ENCODE data around the gene MBD3L3. TPM values are rescaled to one million over a fixed set of nuclear protein-coding genes. Genes with fewer than 3 reads are reported as not detected.
A peak's percentile ranks its signal among the peaks of the same experiment; 100 is the strongest.
"Not testable (repeated sequence)": the region's sequence is repeated elsewhere in the genome, so short reads cannot be mapped to it uniquely, and the experiment has no call there.

Gene MBD3L3
- total and polyA plus RNA-seq, 2 experiments from 2014 or later, result not detected

DNA sequence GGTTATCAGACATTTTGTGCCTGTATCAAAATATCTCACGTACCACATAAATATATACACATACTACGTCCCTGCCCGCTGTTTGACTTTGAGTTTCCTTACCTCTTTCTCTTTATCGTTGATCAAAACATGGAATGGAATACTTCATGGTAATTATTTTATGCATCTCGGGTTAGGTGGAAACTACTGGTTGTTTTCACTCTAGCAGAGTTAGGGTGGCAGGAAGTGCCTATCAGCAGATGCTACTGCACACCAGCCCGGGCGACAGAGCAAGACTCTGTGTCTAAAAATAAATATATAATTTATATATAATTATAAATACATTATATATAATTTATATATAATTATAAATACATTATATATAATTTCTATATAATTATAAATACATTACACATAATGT is 5.6 kb downstream of the MBD3L3 start:
- not testable (repeated sequence) for H3K4me3 ChIP-seq; H3K9me3 ChIP-seq (ENCODE audit: low read depth); DNase-seq (ENCODE audit: low read depth in 1 of 2, low spot score in 1 of 2); H3K4me1 ChIP-seq (ENCODE audit: low read depth); H3K36me3 ChIP-seq; H3K27ac ChIP-seq; H3K27me3 ChIP-seq

GRCh38 chr19:7051421-7051820 is 7.1 kb downstream of the MBD3L3 start:
- not testable (repeated sequence) for H3K4me1 ChIP-seq (ENCODE audit: low read depth); H3K36me3 ChIP-seq; DNase-seq (ENCODE audit: low read depth in 1 of 2, low spot score in 1 of 2); H3K9me3 ChIP-seq (ENCODE audit: low read depth); H3K27me3 ChIP-seq; H3K27ac ChIP-seq; H3K4me3 ChIP-seq

DNA sequence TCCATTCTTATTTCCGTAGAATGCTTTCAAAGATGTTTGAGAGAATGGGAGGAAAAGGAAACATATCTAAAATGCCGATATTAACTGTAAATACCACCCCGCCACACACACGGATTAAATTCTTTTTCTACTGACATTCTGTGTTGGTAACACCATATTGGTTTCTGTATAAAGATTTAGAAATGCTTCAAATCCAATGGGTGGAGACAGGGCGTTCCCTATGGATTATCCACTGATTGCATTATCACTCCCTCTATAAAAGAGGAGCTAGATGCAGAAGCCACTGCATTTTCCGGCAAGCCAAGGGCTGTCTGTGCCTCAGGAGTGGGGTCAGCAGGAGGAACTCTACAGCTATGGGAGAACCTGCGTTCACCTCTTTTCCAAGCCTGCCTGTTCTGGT is 9.5 kb downstream of the MBD3L3 start, which contains the start of gene MBD3L2:
Gene MBD3L2 (plus strand): TSS at position 301 of the 400 bp plus-strand sequence. CDS start 53 bp downstream, at position 354.
- not testable (repeated sequence) for DNase-seq (ENCODE audit: low read depth in 1 of 2, low spot score in 1 of 2); H3K27me3 ChIP-seq; H3K36me3 ChIP-seq; H3K9me3 ChIP-seq (ENCODE audit: low read depth); H3K4me1 ChIP-seq (ENCODE audit: low read depth); H3K4me3 ChIP-seq; H3K27ac ChIP-seq

- not testable (repeated sequence) for H3K27ac ChIP-seq; H3K4me1 ChIP-seq (ENCODE audit: low read depth)
Measured at GRCh38 chr19:7041563-7041962, 16.9 kb downstream of the MBD3L3 start.

DNA sequence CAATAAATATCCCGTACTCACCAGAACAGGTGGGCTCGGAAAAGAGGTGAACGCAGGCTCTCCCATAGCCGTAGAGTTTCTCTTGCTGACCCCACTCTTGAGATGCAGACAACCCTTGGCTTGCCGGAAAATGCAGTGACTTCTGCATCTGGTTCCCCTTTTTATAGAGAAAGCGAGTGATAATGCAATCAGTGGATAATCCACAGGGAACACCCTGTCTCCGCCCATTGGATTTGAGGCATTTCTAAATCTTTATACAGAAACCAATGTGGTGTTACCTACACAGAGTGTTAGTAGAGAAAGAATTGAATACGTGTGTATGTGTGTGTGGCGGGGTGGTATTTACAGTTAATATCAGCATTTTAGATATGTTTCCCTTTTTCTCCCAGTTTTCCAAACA is 18.4 kb downstream of the MBD3L3 start, which contains the start of gene MBD3L4:
Gene MBD3L4 (minus strand): TSS at position 101 of the 400 bp plus-strand sequence. CDS start 35 bp downstream, at position 66.
- DNase-seq (ENCODE audit: low read depth in 1 of 2, low spot score in 1 of 2); H3K27ac ChIP-seq: not testable (repeated sequence)

More at GRCh38 chr19:7041563-7041962, 16.9 kb downstream of the MBD3L3 start:
- not testable (repeated sequence) for H3K4me3 ChIP-seq; H3K36me3 ChIP-seq; DNase-seq (ENCODE audit: low read depth in 1 of 2, low spot score in 1 of 2); H3K27me3 ChIP-seq; H3K9me3 ChIP-seq (ENCODE audit: low read depth)

DNA sequence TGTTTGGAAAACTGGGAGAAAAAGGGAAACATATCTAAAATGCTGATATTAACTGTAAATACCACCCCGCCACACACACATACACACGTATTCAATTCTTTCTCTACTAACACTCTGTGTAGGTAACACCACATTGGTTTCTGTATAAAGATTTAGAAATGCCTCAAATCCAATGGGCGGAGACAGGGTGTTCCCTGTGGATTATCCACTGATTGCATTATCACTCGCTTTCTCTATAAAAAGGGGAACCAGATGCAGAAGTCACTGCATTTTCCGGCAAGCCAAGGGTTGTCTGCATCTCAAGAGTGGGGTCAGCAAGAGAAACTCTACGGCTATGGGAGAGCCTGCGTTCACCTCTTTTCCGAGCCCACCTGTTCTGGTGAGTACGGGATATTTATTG is 28.2 kb downstream of the MBD3L3 start, which contains the start of gene MBD3L5:
Gene MBD3L5 (plus strand): TSS at position 301 of the 400 bp plus-strand sequence. CDS start 34 bp downstream, at position 335.
- H3K27me3 ChIP-seq; H3K4me1 ChIP-seq (ENCODE audit: low read depth); H3K9me3 ChIP-seq (ENCODE audit: low read depth); H3K27ac ChIP-seq; H3K36me3 ChIP-seq; H3K4me3 ChIP-seq; DNase-seq (ENCODE audit: low read depth in 1 of 2, low spot score in 1 of 2): not testable (repeated sequence)

More for the DNA sequence above, 18.4 kb downstream of the MBD3L3 start, which contains the start of gene MBD3L4:
- H3K4me1 ChIP-seq (ENCODE audit: low read depth); H3K27me3 ChIP-seq; H3K4me3 ChIP-seq; H3K36me3 ChIP-seq; H3K9me3 ChIP-seq (ENCODE audit: low read depth): not testable (repeated sequence)

GRCh38 chr19:7028790-7029189 is 29.7 kb downstream of the MBD3L3 start:
- not testable (repeated sequence) for H3K4me3 ChIP-seq; H3K27me3 ChIP-seq; H3K9me3 ChIP-seq (ENCODE audit: low read depth); H3K4me1 ChIP-seq (ENCODE audit: low read depth); H3K36me3 ChIP-seq; DNase-seq (ENCODE audit: low read depth in 1 of 2, low spot score in 1 of 2); H3K27ac ChIP-seq

DNA sequence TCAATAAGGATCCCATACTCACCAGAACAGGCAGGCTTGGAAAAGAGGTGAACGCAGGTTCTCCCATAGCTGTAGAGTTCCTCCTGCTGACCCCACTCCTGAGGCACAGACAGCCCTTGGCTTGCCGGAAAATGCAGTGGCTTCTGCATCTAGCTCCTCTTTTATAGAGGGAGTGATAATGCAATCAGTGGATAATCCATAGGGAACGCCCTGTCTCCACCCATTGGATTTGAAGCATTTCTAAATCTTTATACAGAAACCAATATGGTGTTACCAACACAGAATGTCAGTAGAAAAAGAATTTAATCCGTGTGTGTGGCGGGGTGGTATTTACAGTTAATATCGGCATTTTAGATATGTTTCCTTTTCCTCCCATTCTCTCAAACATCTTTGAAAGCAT is 37.1 kb downstream of the MBD3L3 start, which contains the start of gene MBD3L2B:
Gene MBD3L2B (minus strand): TSS at position 101 of the 400 bp plus-strand sequence. CDS start 34 bp downstream, at position 67.
- not testable (repeated sequence) for H3K4me1 ChIP-seq (ENCODE audit: low read depth); H3K36me3 ChIP-seq; H3K9me3 ChIP-seq (ENCODE audit: low read depth); H3K4me3 ChIP-seq; H3K27me3 ChIP-seq; H3K27ac ChIP-seq; DNase-seq (ENCODE audit: low read depth in 1 of 2, low spot score in 1 of 2)

- Histone ChIP-seq H3K27ac (no peak overlapping the region), H3K27me3 (no peaks in the 10 kb centered on the region), H3K36me3 (no peaks in the 10 kb centered on the region), H3K4me3 (no peak overlapping the region), H3K9me3 (ENCODE audit: low read depth) (no peaks in the 10 kb centered on the region), H3K4me1 (ENCODE audit: low read depth) (no peaks in the 10 kb centered on the region)
- DNase-seq (ENCODE audit: low read depth in 1 of 2, low spot score in 1 of 2), result no peak
- TF ChIP-seq CTCF (IDR thresholded peaks at IDR 0.05; ENCODE audit: low read depth, low read length), result no peak
Measured at GRCh38 chr19:7018828-7019227, 39.6 kb downstream of the MBD3L3 start.

- H3K4me1 ChIP-seq (ENCODE audit: low read depth), result no peaks in the 10 kb centered on the region
- no peaks in the 10 kb centered on the region for H3K36me3 ChIP-seq
- no peak for TF ChIP-seq CTCF (IDR thresholded peaks at IDR 0.05; ENCODE audit: low read depth, low read length)
- no peaks in the 10 kb centered on the region for H3K27me3 ChIP-seq
- H3K4me3 ChIP-seq, result no peak overlapping the region
- peak in 1 of 2 donors; percentile 59 for DNase-seq (ENCODE audit: low read depth in 1 of 2, low spot score in 1 of 2)
- no peaks in the 10 kb centered on the region for H3K9me3 ChIP-seq (ENCODE audit: low read depth)
- no peak overlapping the region for H3K27ac ChIP-seq
Measured at GRCh38 chr19:7013678-7014077, 44.8 kb downstream of the MBD3L3 start.

Measured in cardiac muscle cell (in vitro differentiated cells and primary cell).